Activated effector memory CD4-positive, alpha-beta T cell treated with Interleukin-2 at 50 U/mL for 16 hours (primary cell): ENCODE measurements around the gene MRGPRG.

Source experiments
- DNase-seq: peaks from one replicate; pipeline ENCODE4 v3.0.0-alpha.2; 2020

The MRGPRG gene

DNA sequence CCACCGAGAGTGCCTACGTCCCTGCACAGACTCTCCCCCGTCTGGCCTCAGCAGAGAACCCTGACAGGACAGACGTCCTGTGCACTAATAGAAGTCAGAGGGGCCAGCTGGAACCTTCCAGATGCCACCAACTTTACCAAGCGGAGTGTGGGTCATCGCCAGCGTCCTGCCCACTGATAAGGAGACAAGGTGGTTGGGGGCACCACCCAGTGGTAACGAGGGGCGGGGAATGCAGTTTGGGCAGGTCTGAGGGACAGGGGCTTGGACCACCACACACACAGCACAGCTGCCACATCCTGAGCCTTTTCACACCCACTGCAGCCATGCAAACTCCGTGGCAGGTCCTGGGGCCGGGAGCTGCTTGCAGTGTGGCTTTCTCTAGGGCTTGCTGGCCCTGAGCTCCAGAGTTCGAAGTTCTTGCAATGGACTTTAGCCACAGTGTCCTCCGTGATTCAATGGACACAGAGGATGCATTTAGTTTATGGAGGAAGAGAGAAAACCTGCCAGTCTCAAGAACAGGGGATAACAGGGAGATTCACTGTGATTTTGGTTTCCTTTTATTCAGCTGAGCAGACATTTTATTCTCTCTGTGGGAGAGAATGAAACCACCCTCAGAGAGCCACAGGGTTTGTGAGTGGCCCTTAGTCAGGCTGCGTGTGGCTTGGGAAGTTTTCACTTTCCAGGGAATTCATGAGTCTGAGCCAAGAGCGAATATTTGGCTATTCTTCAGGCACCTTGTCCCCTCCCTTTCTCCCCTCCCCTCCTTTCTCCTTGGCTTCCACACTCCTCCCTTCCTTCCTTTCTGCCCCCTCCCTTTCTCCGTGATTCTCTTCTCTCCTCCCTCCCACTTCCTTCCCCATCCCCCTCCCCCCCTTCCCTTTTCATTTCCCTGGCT, 13.1 kb downstream of the MRGPRG start:
- no peak for DNase-seq

- DNase-seq, result no peak
Observed at GRCh38 chr11:3204141-3205015, 14.2 kb downstream of the MRGPRG start.

GRCh38 chr11:3203221-3204043, 15.2 kb downstream of the MRGPRG start:
- DNase-seq, result no peak

DNA sequence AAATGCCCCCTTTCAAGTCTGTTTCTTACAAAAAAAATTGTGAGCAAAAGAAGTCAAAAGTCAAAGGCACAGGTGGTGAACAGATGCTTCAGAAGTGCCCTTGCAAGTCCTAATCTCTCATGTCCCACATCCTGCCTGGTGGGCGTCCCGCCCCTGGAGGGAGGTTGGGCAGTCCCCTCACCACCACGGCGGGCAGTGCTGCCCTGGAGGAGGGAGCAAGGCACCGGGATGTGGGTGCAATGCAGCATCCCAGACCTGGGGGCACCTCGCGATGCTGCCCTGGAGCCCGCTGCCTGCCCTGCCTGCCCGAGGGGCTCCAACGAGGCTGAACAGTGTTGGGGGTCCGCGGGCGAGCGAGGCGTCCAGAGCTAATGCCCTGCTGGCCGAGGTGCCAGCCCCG, 15.9 kb downstream of the MRGPRG start:
- no peak for DNase-seq

DNA sequence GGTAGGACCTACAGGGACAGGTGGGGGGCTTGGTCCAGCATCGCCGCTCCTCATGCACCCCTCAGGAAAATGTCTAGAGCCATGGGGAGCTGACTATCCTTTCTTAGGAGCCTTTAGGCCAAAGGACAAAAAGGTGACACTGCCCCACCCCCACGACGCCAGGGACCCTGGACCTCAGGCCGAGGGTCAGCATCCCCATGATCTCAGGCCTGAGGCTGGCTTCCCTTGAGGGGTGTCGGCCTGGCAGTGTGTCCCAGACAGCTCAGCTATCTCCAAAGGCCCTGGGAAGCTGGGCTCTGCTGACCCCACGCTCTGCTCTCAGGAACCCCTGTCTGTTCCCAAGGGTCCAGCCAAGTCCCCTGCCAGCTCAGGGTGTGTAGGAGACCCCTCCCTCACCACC, 16.3 kb downstream of the MRGPRG start:
- no peak for DNase-seq

DNA sequence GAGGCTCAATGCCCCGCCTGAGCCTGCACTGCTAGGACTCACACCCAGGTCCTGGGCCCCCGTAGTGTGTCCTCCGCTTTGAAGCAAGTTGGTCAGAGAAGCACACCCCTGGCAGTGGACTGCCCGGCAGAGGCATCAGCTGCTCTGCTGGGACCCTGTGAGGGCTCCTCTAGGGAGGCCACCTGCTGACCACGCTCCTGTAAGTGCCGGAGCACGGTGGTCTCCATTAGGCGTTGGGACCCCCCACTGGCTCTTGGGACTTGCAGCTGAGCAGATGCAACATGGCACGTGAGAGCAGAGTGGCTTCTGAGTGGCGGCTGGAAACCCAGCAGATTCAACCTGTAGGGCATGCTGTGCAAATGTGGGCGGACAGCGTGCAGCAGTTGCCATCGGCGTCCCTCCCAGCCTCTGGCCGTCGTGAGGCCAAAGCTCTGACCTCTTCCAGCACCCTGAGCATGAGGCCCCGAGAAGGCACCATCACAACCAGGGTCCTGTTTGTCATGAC, 16.9 kb downstream of the MRGPRG start:
- DNase-seq, result no peak

- DNase-seq, result no peak
Observed at GRCh38 chr11:3201112-3201581, 17.5 kb downstream of the MRGPRG start.

GRCh38 chr11:3200388-3201111, 18.1 kb downstream of the MRGPRG start:
- no peak for DNase-seq

DNA sequence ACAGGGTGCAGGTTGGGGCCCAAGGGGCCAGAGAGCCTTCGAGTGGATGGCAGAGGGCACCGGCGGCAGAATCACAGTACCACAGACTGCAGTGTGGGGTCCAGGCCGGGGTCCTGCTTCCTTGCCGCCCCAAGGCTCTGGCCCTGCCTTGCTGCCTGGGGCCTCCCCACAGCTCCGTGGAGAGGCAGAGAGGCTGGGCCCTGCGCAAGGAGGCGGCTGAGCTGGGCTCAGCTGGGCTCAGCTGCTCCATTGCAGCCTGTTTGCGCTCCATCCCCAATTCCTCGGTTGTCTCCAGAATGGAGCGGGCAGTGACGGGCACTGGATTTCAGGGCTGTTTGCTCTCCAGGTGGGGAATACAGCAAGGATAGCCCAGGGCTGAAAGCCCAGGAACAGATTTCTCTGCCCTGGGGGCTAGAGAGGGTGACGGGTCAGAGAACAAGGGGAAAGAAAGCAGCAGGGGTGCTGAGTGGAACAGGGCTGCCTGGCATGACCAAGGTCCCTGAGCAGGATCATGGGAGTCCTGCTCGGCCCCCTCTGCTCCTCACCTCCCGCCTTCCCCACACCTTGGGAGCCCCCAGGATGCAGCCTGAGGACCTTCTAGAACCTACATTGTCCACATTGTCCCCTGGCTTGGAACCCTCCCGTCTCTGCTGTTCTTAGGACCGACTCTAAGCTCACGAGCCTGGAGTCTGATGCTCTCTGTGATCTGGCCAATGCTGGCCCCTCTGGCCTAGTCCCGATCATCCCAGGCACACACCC, 18.9 kb downstream of the MRGPRG start:
- DNase-seq, result no peak

DNA sequence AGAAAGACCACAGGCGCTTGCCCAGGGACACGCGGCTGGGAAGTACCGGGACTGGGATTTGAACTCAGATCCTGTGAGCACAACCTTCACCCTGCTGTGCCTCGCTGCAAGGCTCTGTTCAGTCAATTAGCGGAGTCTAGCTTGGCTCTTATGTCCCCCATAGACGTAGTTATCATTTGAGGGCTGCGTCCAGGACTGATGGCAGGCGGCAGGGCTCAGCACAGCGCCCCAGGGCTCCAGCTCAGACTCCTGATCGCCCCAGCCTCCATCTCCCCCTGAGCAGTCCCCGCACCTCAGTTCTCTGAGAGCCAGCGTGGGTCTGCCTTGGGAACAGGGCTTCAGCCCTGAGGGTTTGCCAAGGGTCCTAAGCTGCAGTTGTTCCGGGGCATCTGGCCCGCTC, 19.8 kb downstream of the MRGPRG start:
- no peak for DNase-seq

DNA sequence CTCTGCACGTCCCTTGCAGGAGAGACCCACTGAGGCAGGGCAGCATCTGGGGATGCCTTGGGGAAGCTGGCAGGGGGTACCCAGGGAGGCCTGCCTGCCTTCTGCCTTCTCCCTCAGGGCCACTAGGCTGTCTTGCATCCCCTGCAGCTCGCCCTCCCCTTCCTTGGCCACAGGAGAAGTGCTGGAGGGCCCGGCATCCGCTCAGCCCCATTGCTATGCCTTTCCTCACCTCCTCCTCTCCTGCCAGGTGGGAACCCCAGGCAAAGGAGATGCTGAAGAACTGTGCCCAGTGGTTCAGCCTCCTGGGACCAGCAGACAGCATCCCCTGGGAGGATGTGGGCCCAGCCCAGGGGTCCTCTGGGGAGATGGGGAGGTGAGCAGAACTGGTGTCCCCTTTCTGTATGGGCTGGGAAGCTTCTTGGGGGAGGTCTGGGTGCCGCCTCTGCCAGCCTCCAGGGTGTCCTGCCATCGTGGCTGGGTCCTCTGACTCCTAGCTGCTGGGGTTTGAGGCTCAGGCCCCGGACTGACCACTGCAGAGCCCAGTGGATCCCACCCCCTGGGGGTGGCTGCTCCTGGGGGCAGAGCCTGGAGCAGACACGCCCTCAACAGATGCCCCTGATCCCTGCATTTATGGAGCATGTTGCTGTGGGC, 20.6 kb downstream of the MRGPRG start:
- DNase-seq, result no peak

GRCh38 chr11:3197044-3197695, 21.4 kb downstream of the MRGPRG start:
- no peak for DNase-seq

- no peak for DNase-seq
Observed at GRCh38 chr11:3196161-3197043, 22.2 kb downstream of the MRGPRG start.

- no peak for DNase-seq
Observed at GRCh38 chr11:3195251-3196160, 23.1 kb downstream of the MRGPRG start.

GRCh38 chr11:3194016-3194816, 24.4 kb downstream of the MRGPRG start:
- no peak for DNase-seq

- DNase-seq, result no peak
Observed at GRCh38 chr11:3193373-3194015, 25.1 kb downstream of the MRGPRG start.
